K562 (cell line): ENCODE measurements around the gene PIAS3. TPM values are rescaled to one million over a fixed set of nuclear protein-coding genes. Genes with fewer than 3 reads are reported as not detected.

Experiments
- AFF1 ChIP-seq, 2 experiments: fragments of 450-650 bp; IDR thresholded peaks; 2 replicates each; pipeline ENCODE4 v1.6.1; 2018; ENCODE audit warnings: mild to moderate bottlenecking in 2 of 2, low read depth in 1 of 2; ENCODE audit not compliant: partially characterized antibody in 2 of 2
- CBX1 ChIP-seq: sonication (generic); IDR thresholded peaks from 2 replicates; pipeline ENCODE4 v1.6.1; 2016; ENCODE audit warnings: antibody characterized with exemption, low read depth, mild to moderate bottlenecking
- CBX2 ChIP-seq: fragments of 200-600 bp; sonication (generic); IDR thresholded peaks from one replicate; pipeline ENCODE4 v1.6.1; 2012; ENCODE audit warnings: mild to moderate bottlenecking, low read length, inconsistent platforms; ENCODE audit not compliant: insufficient read depth, poor library complexity, severe bottlenecking
- CBX8 ChIP-seq: fragments of 200-600 bp; sonication (generic); IDR thresholded peaks from 2 replicates; pipeline ENCODE4 v1.6.1; 2012; ENCODE audit warnings: borderline replicate concordance, mixed run types, low read depth, mild to moderate bottlenecking, moderate library complexity, mixed read lengths, low read length, control low read depth, inconsistent platforms; ENCODE audit not compliant: poor library complexity, severe bottlenecking; ENCODE audit errors: extremely low read depth
- CEBPZ ChIP-seq: fragments of 150-350 bp; IDR thresholded peaks from 2 replicates; pipeline ENCODE4 v1.6.1; 2014; ENCODE audit warnings: low read depth, mild to moderate bottlenecking, low read length, borderline replicate concordance
- KAT8 ChIP-seq: fragments of 450-650 bp; IDR thresholded peaks from 2 replicates; pipeline ENCODE4 v1.6.1; 2016; ENCODE audit warnings: low read depth, mild to moderate bottlenecking
- NR1H2 ChIP-seq: sonication (generic); formaldehyde crosslinking; IDR thresholded peaks from 2 replicates; pipeline ENCODE4 v1.4.0; 2020; ENCODE audit warnings: mild to moderate bottlenecking, missing genetic modification reagents
- PATZ1 ChIP-seq: fragments of 250-450 bp; sonication (Bioruptor Pico); IDR thresholded peaks from 2 replicates; pipeline ENCODE4 v1.5.0; 2020; ENCODE audit warnings: mild to moderate bottlenecking, borderline replicate concordance
- SAP30 ChIP-seq: fragments of 200-600 bp; sonication (generic); IDR thresholded peaks from 2 replicates; pipeline ENCODE4 v1.6.1; 2012; ENCODE audit warnings: borderline replicate concordance, low read depth, mild to moderate bottlenecking, moderate library complexity, low read length, control low read depth, inconsistent platforms; ENCODE audit not compliant: insufficient read depth, poor library complexity, severe bottlenecking
- SMC3 ChIP-seq: conservative IDR thresholded peaks from 2 replicates; pipeline ENCODE4 v1.6.1; 2011; ENCODE audit warnings: low read depth, low read length, improper control_type of control experiment; ENCODE audit not compliant: insufficient read depth
- THRB ChIP-seq: fragments of 450-650 bp; formaldehyde crosslinking; conservative IDR thresholded peaks from 2 replicates; pipeline ENCODE4 v1.4.0; 2022; ENCODE audit warnings: mild to moderate bottlenecking, missing genetic modification characterization
- TSC22D4 ChIP-seq: fragments of 450-650 bp; IDR thresholded peaks from 2 replicates; pipeline ENCODE4 v1.6.1; 2016; ENCODE audit warnings: missing genetic modification characterization, missing biosample characterization, control low read depth
- ZFP36 ChIP-seq: fragments of 150-350 bp; IDR thresholded peaks from 2 replicates; pipeline ENCODE4 v1.6.1; 2018; ENCODE audit warnings: low read length, low read depth; ENCODE audit not compliant: partially characterized antibody
- ZNF584 ChIP-seq: fragments of 200-800 bp; sonication (Bioruptor generic); IDR thresholded peaks from 2 replicates; pipeline ENCODE4 v1.6.1; 2016; ENCODE audit warnings: low read depth, mild to moderate bottlenecking, missing genetic modification characterization, missing compliant biosample characterization
- ZNF644 ChIP-seq: fragments of 200-800 bp; sonication (Bioruptor generic); IDR thresholded peaks from 2 replicates; pipeline ENCODE4 v1.6.1; 2016; ENCODE audit warnings: low read depth, missing genetic modification characterization, missing compliant biosample characterization
- ZNF778 ChIP-seq: fragments of 450-650 bp; formaldehyde crosslinking; IDR thresholded peaks from 2 replicates; pipeline ENCODE4 v1.4.0; 2020; ENCODE audit warnings: mild to moderate bottlenecking, moderate library complexity
- polyA plus RNA-seq, 8 experiments: library from polyadenylated mRNA; depleted of rRNA in 4 of 8; stranded (reverse) in 5 of 8; unstranded in 3 of 8; fragments of >200 nt; fragmentation: Nextera tagmentation in 2 of 8; fragmentation: Illumina TruSeq in 1 of 8; extraction: Ambion mirVana in 2 of 8; extraction: Trizol in 1 of 8; gene quantifications; 2 replicates each; pipeline versions ENCODE4 v1.2.1 to v1.2.3, GENCODE V29; 2011 to 2014; ENCODE audit warnings: inconsistent platforms in 1 of 8, missing spikeins in 1 of 8
- total RNA-seq, 7 experiments: library from RNA; depleted of rRNA in 6 of 7; stranded (reverse); fragments of >200 nt in 6 of 7; fragmentation: Illumina TruSeq in 2 of 7; extraction: Trizol in 2 of 7; gene quantifications; 2 replicates each; pipeline versions ENCODE4 v1.2.1 to v1.2.3, GENCODE V29; 2011 to 2021; ENCODE audit warnings: low replicate concordance in 1 of 7

PIAS3 gene
- total and polyA plus RNA-seq, 9 of the 15 experiments (the other 6 are each of a cell fraction or from before 2014, with no cell fraction given): 1.1 to 25.6 (median 7.9) TPM

GRCh38 chr1:145845144-145845513, 13.8 kb downstream of the PIAS3 start (continued):
- TF ChIP-seq ZFP36 (no peak), ZNF778 (CRISPR knock-in tag) (no peak), TSC22D4 (tag) (no peak), ZNF584 (CRISPR knock-in tag) (no peak), KAT8 (no peak), SMC3 (no peak), CBX2 (no peak), ZNF644 (tag) (no peak), CBX8 (no peak), NR1H2 (CRISPR knock-in tag) (no peak), SAP30 (no peak), CBX1 (no peak), AFF1 (IDR thresholded peaks at IDR 0.05; ENCODE audit: low read depth in 1 of 2, partially characterized antibody in 2 of 2) (no peak), PATZ1 (CRISPR knock-in tag) (no peak), CEBPZ (no peak), THRB (CRISPR knock-in tag) (no peak)
